ENCODE measurements around the gene CFAP57.

The CFAP57 gene

GRCh38 chr1:43251024-43251423 lies 78.9 kb downstream of the CFAP57 start:
- H3K27me3 ChIP-seq (ENCODE audit: insufficient read depth, low read length, poor library complexity): no peaks in the 10 kb centered on the region
- H3K9me3 ChIP-seq (ENCODE audit: insufficient read depth, low read length, severe bottlenecking): peaks cover 5% of the 10 kb centered on the region
- no peak overlapping the region for H3K4me3 ChIP-seq (ENCODE audit: low read depth in 1 of 2, low read length in 2 of 2)
- no peaks in the 10 kb centered on the region for H3K4me1 ChIP-seq (ENCODE audit: insufficient read depth, low read length)
- no peaks in the 10 kb centered on the region for H3K79me2 ChIP-seq (ENCODE audit: insufficient read depth, low read length)
- no peak for DNase-seq
- no peaks in the 10 kb centered on the region for H4K20me1 ChIP-seq (ENCODE audit: insufficient read depth, low read length)
- ATAC-seq (ENCODE audit: insufficient read depth, low read depth): no peak
- no peaks in the 10 kb centered on the region for H3K36me3 ChIP-seq (ENCODE audit: insufficient read depth, low read length)
- no peak overlapping the region for H3K9ac ChIP-seq (ENCODE audit: low read depth, low read length)
- no peak overlapping the region for H3K27ac ChIP-seq (ENCODE audit: low read length)
- no peak for TF ChIP-seq CTCF (IDR thresholded peaks at IDR 0.05; ENCODE audit: borderline replicate concordance, extremely low read depth, low read length, poor library complexity, severe bottlenecking)
- no peak for TF ChIP-seq EZH2 (IDR thresholded peaks at IDR 0.05; ENCODE audit: borderline replicate concordance, low read depth, low read length, severe bottlenecking)
- no peak overlapping the region for H3K4me2 ChIP-seq (ENCODE audit: insufficient read depth, low read length)
- H2AFZ ChIP-seq (ENCODE audit: low read depth, low read length): no peak overlapping the region

GRCh38 chr1:43252225-43252624 lies 80.1 kb downstream of the CFAP57 start:
- Histone ChIP-seq H3K9ac (ENCODE audit: low read depth, low read length) (no peak overlapping the region), H3K27ac (ENCODE audit: low read length) (no peak overlapping the region), H3K36me3 (ENCODE audit: insufficient read depth, low read length) (no peaks in the 10 kb centered on the region), H4K20me1 (ENCODE audit: insufficient read depth, low read length) (no peaks in the 10 kb centered on the region), H3K4me1 (ENCODE audit: insufficient read depth, low read length) (no peaks in the 10 kb centered on the region), H2AFZ (ENCODE audit: low read depth, low read length) (no peak overlapping the region), H3K4me2 (ENCODE audit: insufficient read depth, low read length) (no peak overlapping the region), H3K4me3 (ENCODE audit: low read depth in 1 of 2, low read length in 2 of 2) (no peak overlapping the region), H3K79me2 (ENCODE audit: insufficient read depth, low read length) (no peaks in the 10 kb centered on the region), H3K27me3 (ENCODE audit: insufficient read depth, low read length, poor library complexity) (no peaks in the 10 kb centered on the region), H3K9me3 (ENCODE audit: insufficient read depth, low read length, severe bottlenecking) (peaks cover 2% of the 10 kb centered on the region)
- TF ChIP-seq EZH2 (IDR thresholded peaks at IDR 0.05; ENCODE audit: borderline replicate concordance, low read depth, low read length, severe bottlenecking): no peak
- no peak for ATAC-seq (ENCODE audit: insufficient read depth, low read depth)
- no peak for DNase-seq

GRCh38 chr1:43253173-43253572 lies 81.0 kb downstream of the CFAP57 start:
- no peaks in the 10 kb centered on the region for H4K20me1 ChIP-seq (ENCODE audit: insufficient read depth, low read length)
- DNase-seq (no peak), ATAC-seq (ENCODE audit: insufficient read depth, low read depth) (no peak)
- no peak overlapping the region for H2AFZ ChIP-seq (ENCODE audit: low read depth, low read length)
- TF ChIP-seq CTCF (IDR thresholded peaks at IDR 0.05; ENCODE audit: borderline replicate concordance, extremely low read depth, low read length, poor library complexity, severe bottlenecking) (no peak), EZH2 (IDR thresholded peaks at IDR 0.05; ENCODE audit: borderline replicate concordance, low read depth, low read length, severe bottlenecking) (no peak)
- no peaks in the 10 kb centered on the region for H3K4me1 ChIP-seq (ENCODE audit: insufficient read depth, low read length)
- no peak overlapping the region for H3K4me3 ChIP-seq (ENCODE audit: low read depth in 1 of 2, low read length in 2 of 2)
- no peak overlapping the region for H3K9ac ChIP-seq (ENCODE audit: low read depth, low read length)
- no peaks in the 10 kb centered on the region for H3K36me3 ChIP-seq (ENCODE audit: insufficient read depth, low read length)
- H3K79me2 ChIP-seq (ENCODE audit: insufficient read depth, low read length): no peaks in the 10 kb centered on the region
- H3K4me2 ChIP-seq (ENCODE audit: insufficient read depth, low read length): no peak overlapping the region
- H3K27me3 ChIP-seq (ENCODE audit: insufficient read depth, low read length, poor library complexity): no peaks in the 10 kb centered on the region
- no peaks in the 10 kb centered on the region for H3K9me3 ChIP-seq (ENCODE audit: insufficient read depth, low read length, severe bottlenecking)
- no peak overlapping the region for H3K27ac ChIP-seq (ENCODE audit: low read length)

- H3K4me2 ChIP-seq (ENCODE audit: insufficient read depth, low read length): no peak overlapping the region
- no peak overlapping the region for H3K9ac ChIP-seq (ENCODE audit: low read depth, low read length)
- H3K79me2 ChIP-seq (ENCODE audit: insufficient read depth, low read length): no peaks in the 10 kb centered on the region
- H3K27me3 ChIP-seq (ENCODE audit: insufficient read depth, low read length, poor library complexity): no peaks in the 10 kb centered on the region
- no peak overlapping the region for H3K4me3 ChIP-seq (ENCODE audit: low read depth in 1 of 2, low read length in 2 of 2)
- no peaks in the 10 kb centered on the region for H3K36me3 ChIP-seq (ENCODE audit: insufficient read depth, low read length)
- H4K20me1 ChIP-seq (ENCODE audit: insufficient read depth, low read length): no peaks in the 10 kb centered on the region
- no peak for ATAC-seq (ENCODE audit: insufficient read depth, low read depth)
- no peaks in the 10 kb centered on the region for H3K9me3 ChIP-seq (ENCODE audit: insufficient read depth, low read length, severe bottlenecking)
- DNase-seq: no peak
- H2AFZ ChIP-seq (ENCODE audit: low read depth, low read length): no peak overlapping the region
- TF ChIP-seq CTCF (IDR thresholded peaks at IDR 0.05; ENCODE audit: borderline replicate concordance, extremely low read depth, low read length, poor library complexity, severe bottlenecking) (no peak), EZH2 (IDR thresholded peaks at IDR 0.05; ENCODE audit: borderline replicate concordance, low read depth, low read length, severe bottlenecking) (no peak)
- H3K4me1 ChIP-seq (ENCODE audit: insufficient read depth, low read length): no peaks in the 10 kb centered on the region
- no peak overlapping the region for H3K27ac ChIP-seq (ENCODE audit: low read length)
Measured at GRCh38 chr1:43253876-43254275, 81.7 kb downstream of the CFAP57 start.
